GM06990 (cell line): ENCODE results near the gene SLC39A9.

Source experiments
- DNase-seq: peaks from one replicate; pipeline ENCODE4 v3.0.0-alpha.2; 2011; ENCODE audit not compliant: insufficient read length; ENCODE audit errors: extremely low read depth
- H3K27me3 ChIP-seq: replicated peaks from 2 replicates; pipeline ENCODE4 v1.6.0; 2011; ENCODE audit warnings: low read length; ENCODE audit not compliant: control insufficient read depth, insufficient read depth
- H3K36me3 ChIP-seq: 2 replicates; pipeline ENCODE4 v1.5.1; 2011; ENCODE audit warnings: low read length; ENCODE audit not compliant: control insufficient read depth, insufficient read depth
- H3K4me3 ChIP-seq: replicated peaks from 2 replicates; pipeline ENCODE4 v1.5.1; 2011; ENCODE audit warnings: low read depth, mild to moderate bottlenecking, control low read depth, low read length
- TF ChIP-seq, protein P1 (sequence below): IDR thresholded peaks from 2 replicates; pipeline ENCODE4 v1.5.1; 2011; ENCODE audit warnings: low read length, control low read depth, mild to moderate bottlenecking, inconsistent platforms; ENCODE audit not compliant: insufficient read depth, poor library complexity, severe bottlenecking

Gene SLC39A9

DNA sequence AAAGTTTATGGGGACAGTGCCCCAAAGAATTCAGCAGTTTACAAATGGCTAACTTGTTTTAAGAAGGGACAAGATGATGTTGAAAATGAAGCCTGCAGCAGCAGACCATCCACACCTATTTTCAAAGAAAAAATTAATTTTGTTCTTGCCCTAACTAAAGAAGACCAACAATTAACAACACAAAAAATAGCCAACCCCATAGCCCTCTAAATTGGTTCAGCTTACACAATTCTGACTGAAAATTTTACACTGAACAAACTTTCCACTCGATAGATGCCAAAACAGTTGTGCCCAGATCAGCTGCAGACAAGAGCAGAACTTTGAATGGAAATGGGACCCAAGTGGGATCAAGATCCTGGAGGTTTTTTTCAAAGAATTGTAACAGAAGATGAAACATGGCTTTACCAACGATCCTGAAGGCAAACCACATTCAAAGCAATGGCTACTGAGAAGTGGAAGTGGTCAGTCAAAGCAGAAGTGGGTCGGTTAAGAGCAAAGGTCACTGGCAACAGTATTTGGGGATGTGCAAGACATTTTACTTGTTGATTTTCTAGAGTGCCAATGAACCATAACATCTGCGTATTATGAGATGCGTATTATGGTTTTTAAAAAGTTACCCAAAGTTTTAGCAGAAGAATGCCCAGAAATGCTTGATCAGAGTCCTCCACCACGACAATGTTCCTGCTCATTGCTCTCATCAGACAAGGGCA, 30.0 kb downstream of the SLC39A9 start:
- H3K36me3 ChIP-seq: peaks cover 2% of the 10 kb centered on the region
- peak; percentile 13 for DNase-seq
- H3K4me3 ChIP-seq: no peak overlapping the region
- TF ChIP-seq, protein P1, sequence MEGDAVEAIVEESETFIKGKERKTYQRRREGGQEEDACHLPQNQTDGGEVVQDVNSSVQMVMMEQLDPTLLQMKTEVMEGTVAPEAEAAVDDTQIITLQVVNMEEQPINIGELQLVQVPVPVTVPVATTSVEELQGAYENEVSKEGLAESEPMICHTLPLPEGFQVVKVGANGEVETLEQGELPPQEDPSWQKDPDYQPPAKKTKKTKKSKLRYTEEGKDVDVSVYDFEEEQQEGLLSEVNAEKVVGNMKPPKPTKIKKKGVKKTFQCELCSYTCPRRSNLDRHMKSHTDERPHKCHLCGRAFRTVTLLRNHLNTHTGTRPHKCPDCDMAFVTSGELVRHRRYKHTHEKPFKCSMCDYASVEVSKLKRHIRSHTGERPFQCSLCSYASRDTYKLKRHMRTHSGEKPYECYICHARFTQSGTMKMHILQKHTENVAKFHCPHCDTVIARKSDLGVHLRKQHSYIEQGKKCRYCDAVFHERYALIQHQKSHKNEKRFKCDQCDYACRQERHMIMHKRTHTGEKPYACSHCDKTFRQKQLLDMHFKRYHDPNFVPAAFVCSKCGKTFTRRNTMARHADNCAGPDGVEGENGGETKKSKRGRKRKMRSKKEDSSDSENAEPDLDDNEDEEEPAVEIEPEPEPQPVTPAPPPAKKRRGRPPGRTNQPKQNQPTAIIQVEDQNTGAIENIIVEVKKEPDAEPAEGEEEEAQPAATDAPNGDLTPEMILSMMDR: no peak
- no peaks in the 10 kb centered on the region for H3K27me3 ChIP-seq

DNA sequence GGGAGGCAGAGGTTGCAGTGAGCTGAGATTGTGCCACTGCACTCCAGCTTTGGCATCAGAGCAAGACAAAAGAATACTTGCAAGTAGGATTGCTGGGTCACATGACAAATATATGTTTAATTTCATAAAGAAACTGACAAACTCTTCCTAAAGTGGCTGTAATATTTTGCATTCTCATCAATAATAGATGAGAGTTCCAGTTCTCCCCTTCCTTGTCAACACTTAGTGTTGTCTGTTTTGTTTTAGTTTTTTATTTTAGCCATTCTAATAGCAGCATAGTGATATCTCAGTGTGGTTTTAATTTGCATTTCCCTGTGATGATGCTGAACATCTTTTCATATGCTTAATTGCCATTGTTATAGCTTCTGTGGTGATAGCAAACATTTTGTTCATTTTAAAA, 31.2 kb downstream of the SLC39A9 start:
- H3K4me3 ChIP-seq: no peak overlapping the region
- no peaks in the 10 kb centered on the region for H3K27me3 ChIP-seq
- H3K36me3 ChIP-seq: peaks cover 2% of the 10 kb centered on the region
- TF ChIP-seq, protein P1: no peak
- no peak for DNase-seq

DNA sequence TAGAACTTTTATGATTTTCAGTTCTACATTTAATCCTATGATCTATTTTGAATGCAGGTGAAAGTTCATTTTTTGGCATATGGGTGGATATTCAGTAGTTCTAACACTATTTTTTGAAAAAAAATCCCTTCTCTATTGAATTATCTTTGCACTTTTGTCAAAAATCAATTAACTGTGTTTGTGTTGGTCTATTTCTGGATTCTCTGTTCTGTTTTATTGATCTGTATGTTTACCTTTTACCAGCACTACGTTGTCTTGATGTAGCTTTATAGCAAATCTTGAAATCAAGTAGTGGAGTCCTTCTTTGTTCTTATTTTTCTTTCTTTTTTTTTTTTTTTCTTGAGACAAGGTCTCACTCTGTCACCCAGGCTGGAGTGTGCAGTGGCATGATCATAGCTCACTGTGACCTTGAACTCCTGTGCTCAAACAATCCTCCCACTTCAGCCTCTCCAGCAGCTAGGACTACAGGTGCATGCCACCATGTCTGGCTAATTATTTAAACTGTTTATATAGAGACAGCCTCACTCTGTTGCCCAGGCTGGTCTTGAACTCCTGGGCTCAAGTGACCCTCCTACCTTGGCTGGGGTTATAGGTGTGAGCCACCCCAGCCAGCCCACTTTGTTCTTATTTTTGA, 31.9 kb downstream of the SLC39A9 start:
- TF ChIP-seq, protein P1: no peak
- no peak overlapping the region for H3K4me3 ChIP-seq
- no peaks in the 10 kb centered on the region for H3K27me3 ChIP-seq
- peaks cover 2% of the 10 kb centered on the region for H3K36me3 ChIP-seq
- no peak for DNase-seq

DNA sequence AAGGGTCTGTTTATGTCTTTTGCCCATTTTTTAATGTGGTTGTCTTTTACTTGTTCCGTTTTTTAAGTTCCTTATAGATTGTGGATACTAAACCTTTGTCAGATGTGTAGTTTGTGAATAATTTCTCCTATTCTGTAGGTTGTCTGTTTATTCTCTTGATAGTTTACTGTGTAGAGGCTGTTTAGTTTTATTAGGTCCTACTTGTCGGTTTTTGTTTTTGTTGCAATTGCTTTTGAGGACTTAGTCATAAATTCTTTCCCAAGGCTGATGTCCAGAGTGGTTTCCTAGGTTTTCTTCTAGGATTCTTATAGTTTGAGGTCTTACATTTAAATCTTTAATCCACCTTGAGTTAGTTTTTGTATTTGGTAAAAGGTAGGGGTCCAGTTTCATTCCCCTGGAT, 33.9 kb downstream of the SLC39A9 start:
- Histone ChIP-seq H3K4me3 (no peak overlapping the region), H3K27me3 (no peaks in the 10 kb centered on the region), H3K36me3 (no peaks in the 10 kb centered on the region)
- TF ChIP-seq, protein P1: no peak
- no peak for DNase-seq

DNA sequence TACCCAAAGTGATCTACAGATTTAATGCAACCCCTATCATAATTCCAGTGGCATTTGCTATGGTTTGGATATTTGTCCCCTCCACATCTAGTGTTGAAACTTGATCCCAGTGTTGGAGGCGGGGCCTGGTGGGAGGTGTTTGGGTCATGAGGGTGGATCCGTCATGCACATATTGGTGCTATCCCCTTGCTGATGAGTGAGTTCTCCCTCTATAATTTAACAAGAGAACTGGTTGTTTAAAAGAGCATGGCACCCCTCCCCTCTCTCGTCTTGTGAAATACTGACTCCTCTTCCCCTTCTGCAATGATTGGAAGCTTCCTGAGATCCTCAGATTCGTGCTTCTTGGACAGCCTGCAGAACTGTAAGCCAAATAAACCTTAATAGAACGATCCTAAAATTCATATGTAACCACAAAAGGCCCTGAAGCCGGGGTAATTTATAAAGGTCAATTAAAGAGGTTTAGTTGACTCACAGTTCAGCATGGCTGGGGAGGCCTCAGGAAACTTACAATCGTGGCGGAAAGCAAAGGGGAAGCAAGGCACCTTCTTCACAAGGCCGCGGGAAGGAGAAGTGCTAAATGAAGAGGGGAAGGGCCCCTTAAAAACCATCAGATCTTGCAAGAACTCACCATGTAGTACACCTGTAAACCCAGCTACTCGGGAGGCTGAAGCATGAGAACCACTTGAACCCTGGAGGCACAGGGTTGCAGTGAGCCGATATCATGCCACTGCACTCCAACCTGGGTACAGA, 41.2 kb downstream of the SLC39A9 start:
- H3K4me3 ChIP-seq: no peak overlapping the region
- H3K27me3 ChIP-seq: no peaks in the 10 kb centered on the region
- no peak for DNase-seq
- TF ChIP-seq, protein P1: no peak
- peaks cover 2% of the 10 kb centered on the region for H3K36me3 ChIP-seq
